Esophagus muscularis mucosa (tissue), 4 donors: ENCODE results near the gene KIF17.

Source experiments
- CTCF ChIP-seq, 3 experiments: fragments of 200-600 bp in 2 of 3; fragments of 450-650 bp in 1 of 3; sonication (generic) in 2 of 3; IDR thresholded peaks; one replicate each; pipeline ENCODE4 v1.5.1; 2017 to 2019; ENCODE audit warnings: antibody characterized with exemption in 3 of 3, mild to moderate bottlenecking in 2 of 3, moderate library complexity in 1 of 3
- EP300 ChIP-seq: sonication (generic); formaldehyde crosslinking; IDR thresholded peaks from one replicate; pipeline ENCODE4 v1.6.1; 2017; ENCODE audit warnings: antibody characterized with exemption
- POLR2A ChIP-seq: fragments of 450-650 bp; IDR thresholded peaks from one replicate; pipeline ENCODE4 v1.6.1; 2017; ENCODE audit warnings: antibody characterized with exemption, moderate library complexity, mild to moderate bottlenecking, low read depth

- TF ChIP-seq CTCF (IDR thresholded peaks at IDR 0.05) (no peak), POLR2A (no peak), EP300 (no peak)
These were observed 4.4 kb downstream of the KIF17 start for GRCh38 chr1:20713440-20713839.
